ENCODE results near the gene DCLK2.

The DCLK2 gene

GRCh38 chr4:150211016-150211415 lies 132.8 kb downstream of the DCLK2 start:
- TF ChIP-seq GATA2 (IDR thresholded peaks at IDR 0.05; ENCODE audit: low read depth, low read length), result no peak

DNA sequence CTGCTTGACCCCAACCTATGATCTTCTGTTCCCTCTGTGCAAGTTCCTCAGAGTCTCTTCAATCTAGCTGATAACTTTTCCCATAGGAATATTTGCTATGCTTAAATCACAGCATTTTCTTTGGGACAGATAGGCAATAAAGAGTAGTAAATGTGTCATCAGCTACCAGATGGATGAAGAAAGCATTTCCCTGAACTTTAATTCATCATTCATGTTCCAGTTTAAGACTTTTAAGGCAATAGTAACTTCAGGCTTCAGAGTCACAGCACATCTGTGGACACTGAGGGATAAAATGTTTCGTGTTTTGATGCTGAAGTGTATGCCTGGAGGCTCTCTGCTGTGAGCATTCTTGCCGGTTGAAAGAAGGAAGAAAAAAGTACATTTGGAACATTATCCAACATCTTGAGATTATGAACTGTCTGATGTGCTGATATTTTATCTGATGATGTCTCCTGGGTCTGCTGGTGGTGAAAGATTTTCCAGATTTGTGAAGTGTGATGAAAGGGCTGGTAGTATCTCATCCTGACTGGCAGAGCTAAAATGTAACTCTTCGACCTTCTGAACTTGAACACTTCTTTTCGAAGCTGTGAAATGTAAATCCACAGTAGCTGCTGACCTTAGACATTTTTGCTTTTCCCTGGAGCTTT lies 133.7 kb downstream of the DCLK2 start:
- TF ChIP-seq GATA2 (IDR thresholded peaks at IDR 0.05; ENCODE audit: low read depth, low read length), result no peak
- no peak for TF ChIP-seq GATA3 (IDR thresholded peaks at IDR 0.05; ENCODE audit: low read depth, low read length)

- TF ChIP-seq GATA2 (IDR thresholded peaks at IDR 0.05; ENCODE audit: low read depth, low read length) (no peak), GATA3 (IDR thresholded peaks at IDR 0.05; ENCODE audit: low read depth, low read length) (no peak)
These were observed 134.2 kb downstream of the DCLK2 start for GRCh38 chr4:150212485-150212884.

DNA sequence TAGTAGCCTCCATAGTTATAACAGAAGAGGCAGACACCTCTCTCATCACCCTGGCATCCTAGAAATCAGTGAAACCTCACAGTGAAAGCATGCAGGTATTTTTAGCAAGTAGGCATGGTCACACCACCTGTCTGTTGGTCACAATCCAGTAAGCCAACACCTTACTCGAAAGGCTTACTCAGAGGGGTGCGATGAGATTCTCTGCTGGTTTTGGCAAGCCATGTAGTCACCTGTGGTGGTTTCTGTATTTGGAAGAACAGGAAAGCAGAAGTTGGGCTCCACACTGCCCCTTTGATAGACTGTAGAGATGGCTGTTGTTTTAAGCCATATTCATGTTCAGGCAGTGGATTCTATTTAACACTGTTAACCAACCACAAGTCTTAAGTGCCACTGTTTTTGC lies 134.7 kb downstream of the DCLK2 start:
- no peak for TF ChIP-seq GATA3 (IDR thresholded peaks at IDR 0.05; ENCODE audit: low read depth, low read length)

DNA sequence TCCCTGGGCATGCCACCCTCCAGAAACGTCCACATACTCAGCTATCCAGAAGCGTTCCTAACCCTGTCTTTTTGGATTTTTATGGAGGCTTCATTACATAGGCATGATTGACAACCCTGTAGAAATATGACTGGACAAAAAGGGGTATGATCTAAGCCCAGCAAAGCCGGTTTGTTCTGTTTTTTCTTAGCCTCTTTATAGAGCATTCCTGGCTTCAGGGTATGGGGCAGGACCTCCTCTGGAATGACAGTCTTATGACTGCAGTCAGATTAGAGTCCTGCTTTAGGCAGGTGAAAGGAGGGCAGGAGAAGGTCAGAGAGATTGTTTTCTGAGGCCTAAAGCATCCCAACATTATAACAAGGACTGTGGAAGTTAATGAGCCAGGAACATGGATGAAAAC lies 137.4 kb downstream of the DCLK2 start:
- TF ChIP-seq GATA3 (IDR thresholded peaks at IDR 0.05; ENCODE audit: low read depth, low read length), result no peak
- no peak for TF ChIP-seq GATA2 (IDR thresholded peaks at IDR 0.05; ENCODE audit: low read depth, low read length)

GRCh38 chr4:150216726-150217125 lies 138.5 kb downstream of the DCLK2 start:
- TF ChIP-seq GATA3 (IDR thresholded peaks at IDR 0.05; ENCODE audit: low read depth, low read length) (no peak), GATA2 (IDR thresholded peaks at IDR 0.05; ENCODE audit: low read depth, low read length) (no peak)

DNA sequence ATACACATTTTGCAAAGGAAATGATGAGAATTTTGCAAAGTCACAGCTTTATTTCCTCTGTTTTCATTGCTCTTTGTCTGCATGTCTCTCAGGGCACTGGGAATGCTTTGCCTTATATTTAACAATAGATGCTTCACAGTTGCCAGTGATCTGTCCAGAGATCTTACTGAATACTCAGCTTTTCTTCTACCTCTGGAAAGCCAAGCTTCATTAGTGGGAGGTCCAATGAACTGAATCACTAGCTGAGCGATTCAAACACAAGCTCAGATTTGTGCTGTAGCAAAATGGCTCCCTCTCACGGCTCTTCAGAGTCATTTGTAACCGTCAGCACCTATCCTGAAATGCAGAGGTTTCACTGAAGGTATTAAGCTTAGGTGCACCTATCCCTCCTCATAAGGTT lies 138.9 kb downstream of the DCLK2 start:
- TF ChIP-seq GATA2 (IDR thresholded peaks at IDR 0.05; ENCODE audit: low read depth, low read length), result no peak
- TF ChIP-seq GATA3 (IDR thresholded peaks at IDR 0.05; ENCODE audit: low read depth, low read length), result no peak

DNA sequence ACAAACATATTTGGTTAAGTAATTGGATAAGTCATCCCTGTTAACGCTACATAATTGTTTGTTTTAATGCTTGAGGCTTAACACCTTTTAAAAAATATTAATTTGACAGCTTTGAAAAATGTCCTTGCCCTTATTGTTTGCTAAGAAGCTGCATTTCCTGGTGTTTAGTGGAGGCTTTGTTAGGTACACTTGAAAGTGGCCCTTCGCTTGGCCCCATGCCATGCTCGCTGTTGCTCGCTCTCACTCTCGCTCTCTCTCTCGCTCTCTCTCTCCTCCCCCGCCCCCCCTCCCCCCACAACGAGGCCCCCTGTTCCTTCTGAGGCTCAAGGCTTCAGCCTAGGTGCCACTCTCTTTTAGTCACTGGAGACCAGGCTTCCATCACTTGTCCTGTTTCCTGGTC lies 139.6 kb downstream of the DCLK2 start:
- TF ChIP-seq GATA3 (IDR thresholded peaks at IDR 0.05; ENCODE audit: low read depth, low read length) (no peak), GATA2 (IDR thresholded peaks at IDR 0.05; ENCODE audit: low read depth, low read length) (no peak)

DNA sequence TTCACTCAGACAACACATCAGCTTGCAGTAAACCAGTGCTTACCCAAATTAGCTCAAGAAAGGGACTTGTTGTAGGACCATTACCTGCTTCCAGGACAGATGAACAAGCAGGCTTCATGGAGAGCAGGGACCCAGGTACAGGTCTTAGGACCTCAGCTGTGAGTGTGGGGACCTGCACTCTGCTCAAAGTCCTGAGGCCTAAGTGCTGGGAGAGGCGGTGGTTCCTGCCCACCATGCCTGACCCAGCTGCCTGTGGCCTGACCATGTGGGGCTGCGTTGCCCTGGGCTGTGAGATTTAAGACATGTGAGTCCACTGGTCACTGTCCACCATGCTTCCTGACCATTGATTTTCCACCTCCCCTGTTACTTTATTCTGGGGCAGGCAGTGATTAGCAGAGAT lies 140.2 kb downstream of the DCLK2 start:
- TF ChIP-seq GATA2 (IDR thresholded peaks at IDR 0.05; ENCODE audit: low read depth, low read length), result no peak
- no peak for TF ChIP-seq GATA3 (IDR thresholded peaks at IDR 0.05; ENCODE audit: low read depth, low read length)

GRCh38 chr4:150219841-150220240 lies 141.6 kb downstream of the DCLK2 start:
- no peak for TF ChIP-seq GATA2 (IDR thresholded peaks at IDR 0.05; ENCODE audit: low read depth, low read length)
- no peak for TF ChIP-seq GATA3 (IDR thresholded peaks at IDR 0.05; ENCODE audit: low read depth, low read length)

- no peak for TF ChIP-seq GATA3 (IDR thresholded peaks at IDR 0.05; ENCODE audit: low read depth, low read length)
- no peak for TF ChIP-seq GATA2 (IDR thresholded peaks at IDR 0.05; ENCODE audit: low read depth, low read length)
These were observed 146.8 kb downstream of the DCLK2 start for GRCh38 chr4:150224896-150225591.

GRCh38 chr4:150229520-150229919 lies 151.3 kb downstream of the DCLK2 start:
- TF ChIP-seq GATA3 (IDR thresholded peaks at IDR 0.05; ENCODE audit: low read depth, low read length) (no peak), GATA2 (IDR thresholded peaks at IDR 0.05; ENCODE audit: low read depth, low read length) (no peak)

DNA sequence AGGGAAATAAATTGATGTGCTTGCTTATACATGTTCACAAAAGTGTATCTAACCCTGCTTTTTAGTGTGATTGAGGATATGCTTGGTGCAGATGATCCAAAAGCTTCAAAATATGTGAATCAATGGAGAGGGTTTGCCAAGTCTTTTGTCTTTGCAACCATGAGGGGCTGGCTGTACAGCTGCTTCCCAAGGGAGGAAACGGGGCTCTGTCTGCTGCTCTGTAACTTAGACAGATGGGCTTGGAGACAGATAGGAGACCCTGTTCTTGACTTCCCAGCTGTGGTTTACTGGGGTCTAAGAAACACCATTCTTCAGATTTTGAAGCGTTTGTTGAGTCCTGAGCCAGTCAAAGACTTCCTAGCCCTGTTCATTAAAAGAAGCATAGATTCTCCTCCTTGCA lies 152.3 kb downstream of the DCLK2 start:
- TF ChIP-seq GATA2 (IDR thresholded peaks at IDR 0.05; ENCODE audit: low read depth, low read length), result no peak
- no peak for TF ChIP-seq GATA3 (IDR thresholded peaks at IDR 0.05; ENCODE audit: low read depth, low read length)

GRCh38 chr4:150231107-150231770 lies 153.0 kb downstream of the DCLK2 start:
- no peak for TF ChIP-seq GATA3 (IDR thresholded peaks at IDR 0.05; ENCODE audit: low read depth, low read length)
- TF ChIP-seq GATA2 (IDR thresholded peaks at IDR 0.05; ENCODE audit: low read depth, low read length), result no peak

DNA sequence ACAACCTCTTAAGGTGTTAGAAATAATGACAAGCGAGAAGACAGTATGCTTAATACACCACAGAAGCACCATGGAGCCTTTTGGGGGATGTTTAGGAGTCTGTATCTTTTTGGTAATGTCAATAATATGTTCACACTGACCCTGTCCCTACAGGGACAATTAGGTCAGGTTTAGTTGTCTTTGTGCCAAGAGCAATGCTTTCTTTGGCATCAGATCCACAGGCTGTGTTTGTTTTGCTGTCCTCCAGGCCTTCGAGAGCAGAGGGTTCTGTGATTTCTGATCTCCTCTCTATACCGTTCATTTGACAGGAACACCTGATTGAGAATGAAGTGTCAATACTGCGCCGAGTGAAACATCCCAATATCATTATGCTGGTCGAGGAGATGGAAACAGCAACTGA lies 153.8 kb downstream of the DCLK2 start:
- no peak for TF ChIP-seq GATA2 (IDR thresholded peaks at IDR 0.05; ENCODE audit: low read depth, low read length)
- TF ChIP-seq GATA3 (IDR thresholded peaks at IDR 0.05; ENCODE audit: low read depth, low read length), result no peak
